RWPE2 (cell line): Measurements from ENCODE around the gene CCDC85C.
A peak's percentile ranks its signal among the peaks of the same experiment; 100 is the strongest.

Experiments
- ATAC-seq: fragments of 200-7000 bp; cut with Tn5 transposase; 3 replicates; pipeline ENCODE4 v1.9.1; 2021; ENCODE audit warnings: low read depth
- DNase-seq: peaks from one replicate; pipeline ENCODE4 v3.0.0-alpha.2; 2020; ENCODE audit warnings: low spot score
- H3K27ac ChIP-seq: fragments of 450-650 bp; 2 replicates; pipeline ENCODE4 v1.5.1; 2017; ENCODE audit warnings: mild to moderate bottlenecking; ENCODE audit not compliant: poor library complexity, severe bottlenecking
- H3K27me3 ChIP-seq: fragments of 250-450 bp; sonication (Bioruptor Pico); 2 replicates; pipeline ENCODE4 v1.5.1; 2021; ENCODE audit warnings: mild to moderate bottlenecking, moderate library complexity; ENCODE audit not compliant: insufficient read depth, poor library complexity, severe bottlenecking
- H3K36me3 ChIP-seq: fragments of 250-450 bp; sonication (Bioruptor Pico); 2 replicates; pipeline ENCODE4 v1.5.1; 2020; ENCODE audit warnings: low read depth, mild to moderate bottlenecking, moderate library complexity
- H3K4me1 ChIP-seq: fragments of 250-450 bp; sonication (Bioruptor Pico); 2 replicates; pipeline ENCODE4 v1.5.1; 2021; ENCODE audit warnings: mild to moderate bottlenecking, moderate library complexity; ENCODE audit not compliant: insufficient read depth, poor library complexity, severe bottlenecking
- H3K4me3 ChIP-seq: fragments of 250-450 bp; sonication (Bioruptor Pico); 2 replicates; pipeline ENCODE4 v1.5.1; 2021; ENCODE audit warnings: mild to moderate bottlenecking, moderate library complexity; ENCODE audit not compliant: severe bottlenecking
- H3K9me3 ChIP-seq: fragments of 250-450 bp; sonication (Bioruptor Pico); 2 replicates; pipeline ENCODE4 v1.5.1; 2021; ENCODE audit warnings: mild to moderate bottlenecking, moderate library complexity; ENCODE audit not compliant: severe bottlenecking
- TF ChIP-seq, protein P1 (sequence below): fragments of 450-650 bp; IDR thresholded peaks from one replicate; pipeline ENCODE4 v1.5.1; 2017; ENCODE audit warnings: mild to moderate bottlenecking, moderate library complexity; ENCODE audit not compliant: poor library complexity, severe bottlenecking

The CCDC85C gene

DNA sequence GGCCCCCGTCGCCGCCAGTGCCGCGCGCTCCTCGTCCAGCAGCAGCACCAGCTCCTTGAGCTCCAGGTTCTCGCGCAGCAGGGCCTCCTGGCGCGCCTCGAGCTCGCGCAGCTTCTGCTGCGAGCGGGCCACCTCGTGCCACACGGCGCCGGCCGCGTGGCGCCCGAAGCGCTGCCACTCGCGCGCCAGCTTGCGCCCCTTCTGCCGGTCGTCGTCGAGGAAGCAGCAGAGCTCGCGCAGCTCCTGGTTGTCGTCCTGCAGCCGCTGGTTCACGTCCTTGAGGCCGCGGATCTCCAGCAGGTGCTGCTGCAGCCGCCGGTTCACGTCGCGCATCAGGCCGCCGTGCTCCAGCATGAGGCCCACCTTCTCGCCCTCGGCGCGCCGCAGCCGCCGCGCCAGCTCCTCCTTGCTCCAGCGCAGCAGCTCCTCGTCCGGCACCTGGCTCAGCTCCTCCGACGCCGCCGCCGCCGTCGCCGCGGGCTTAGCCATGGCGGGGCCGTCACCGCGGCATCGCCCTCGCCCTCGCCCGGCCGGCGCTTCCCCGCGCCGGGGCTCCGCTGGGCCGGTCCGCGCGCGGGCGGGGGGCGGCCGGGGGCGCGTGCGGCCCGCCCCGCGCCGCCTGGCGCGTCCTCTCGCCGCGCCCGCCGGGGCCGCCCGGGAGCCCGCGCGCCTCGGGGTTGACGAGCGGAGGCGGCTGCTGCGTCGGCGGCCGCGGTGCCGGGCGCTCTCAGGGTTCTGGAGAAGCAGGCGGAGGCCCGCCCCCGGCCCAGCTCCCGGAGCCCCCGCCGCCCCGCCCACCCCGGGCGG is at the start of gene CCDC85C:
TSS of gene CCDC85C (minus strand) at position 737 of the 807 bp plus-strand sequence. CDS start at position 489, 248 bp downstream.
- TF ChIP-seq, protein P1, sequence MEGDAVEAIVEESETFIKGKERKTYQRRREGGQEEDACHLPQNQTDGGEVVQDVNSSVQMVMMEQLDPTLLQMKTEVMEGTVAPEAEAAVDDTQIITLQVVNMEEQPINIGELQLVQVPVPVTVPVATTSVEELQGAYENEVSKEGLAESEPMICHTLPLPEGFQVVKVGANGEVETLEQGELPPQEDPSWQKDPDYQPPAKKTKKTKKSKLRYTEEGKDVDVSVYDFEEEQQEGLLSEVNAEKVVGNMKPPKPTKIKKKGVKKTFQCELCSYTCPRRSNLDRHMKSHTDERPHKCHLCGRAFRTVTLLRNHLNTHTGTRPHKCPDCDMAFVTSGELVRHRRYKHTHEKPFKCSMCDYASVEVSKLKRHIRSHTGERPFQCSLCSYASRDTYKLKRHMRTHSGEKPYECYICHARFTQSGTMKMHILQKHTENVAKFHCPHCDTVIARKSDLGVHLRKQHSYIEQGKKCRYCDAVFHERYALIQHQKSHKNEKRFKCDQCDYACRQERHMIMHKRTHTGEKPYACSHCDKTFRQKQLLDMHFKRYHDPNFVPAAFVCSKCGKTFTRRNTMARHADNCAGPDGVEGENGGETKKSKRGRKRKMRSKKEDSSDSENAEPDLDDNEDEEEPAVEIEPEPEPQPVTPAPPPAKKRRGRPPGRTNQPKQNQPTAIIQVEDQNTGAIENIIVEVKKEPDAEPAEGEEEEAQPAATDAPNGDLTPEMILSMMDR = no peak
- ATAC-seq = no peak
- no peak for DNase-seq
- Histone ChIP-seq H3K4me1 (peaks cover 23% of the 10 kb centered on the region), H3K4me3 (peak within 1 kb of the TSS; percentile 68), H3K27me3 (no peaks in the 10 kb centered on the region), H3K27ac (peak within 1 kb of the TSS; percentile 87), H3K36me3 (peaks cover 11% of the 10 kb centered on the region), H3K9me3 (no peaks in the 10 kb centered on the region)

DNA sequence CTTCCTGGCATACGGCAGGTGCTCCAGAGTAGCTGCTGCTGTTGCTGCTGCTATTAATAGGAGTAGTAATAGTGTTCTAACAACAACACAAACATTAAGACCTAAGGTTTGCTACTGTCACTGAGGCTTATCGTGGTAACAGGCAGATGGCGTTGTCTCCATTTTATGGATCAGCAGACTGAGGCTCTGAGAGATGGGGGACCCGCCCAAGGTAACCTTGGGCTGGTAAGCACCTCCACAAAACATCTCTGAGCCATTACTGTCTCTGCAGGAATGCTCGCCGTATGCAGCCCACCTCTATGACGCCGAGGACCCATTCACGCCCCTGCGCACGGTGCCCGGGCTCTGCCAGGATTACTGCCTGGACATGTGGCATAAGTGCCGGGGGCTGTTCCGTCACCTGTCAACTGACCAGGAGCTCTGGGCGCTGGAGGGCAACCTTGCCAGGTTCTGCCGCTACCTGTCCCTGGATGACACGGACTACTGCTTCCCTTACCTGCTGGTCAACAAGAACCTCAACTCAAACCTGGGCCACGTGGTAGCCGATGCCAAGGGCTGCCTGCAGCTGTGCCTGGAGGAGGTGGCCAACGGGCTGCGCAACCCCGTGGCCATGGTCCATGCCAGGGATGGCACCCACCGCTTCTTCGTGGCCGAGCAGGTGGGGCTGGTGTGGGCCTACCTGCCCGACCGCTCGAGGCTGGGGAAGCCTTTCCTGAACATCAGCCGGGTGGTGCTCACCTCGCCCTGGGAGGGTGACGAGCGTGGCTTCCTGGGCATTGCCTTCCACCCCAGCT is 48.1 kb upstream of the CCDC85C start:
- Histone ChIP-seq H3K4me3 (no peak overlapping the region), H3K27ac (no peak overlapping the region), H3K4me1 (no peaks in the 10 kb centered on the region), H3K36me3 (no peaks in the 10 kb centered on the region), H3K9me3 (no peaks in the 10 kb centered on the region), H3K27me3 (peaks cover 3% of the 10 kb centered on the region)
- no peak for ATAC-seq
- TF ChIP-seq, protein P1 = no peak
- DNase-seq = no peak

DNA sequence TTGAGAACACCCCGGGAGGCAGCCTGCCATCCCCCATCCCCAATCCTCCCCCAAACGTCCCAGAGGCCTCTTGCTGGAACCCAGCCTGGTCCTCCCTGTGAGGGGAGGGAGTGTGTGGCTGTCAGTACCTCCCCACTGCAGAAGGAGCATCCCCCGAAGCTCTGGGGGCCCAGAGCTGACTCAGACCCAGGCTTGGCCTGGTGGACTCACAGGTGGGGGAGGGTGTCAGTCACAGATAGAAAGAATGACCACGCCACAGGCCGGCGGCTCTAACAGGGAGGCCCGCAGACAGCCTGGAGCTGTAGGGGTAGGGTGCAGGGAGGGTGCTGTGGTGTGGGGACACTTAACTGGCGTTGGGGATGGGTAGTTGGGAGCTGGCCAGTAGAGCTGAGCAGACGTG is 46.2 kb upstream of the CCDC85C start:
- TF ChIP-seq, protein P1 = no peak
- H3K27me3 ChIP-seq = no peaks in the 10 kb centered on the region
- DNase-seq = no peak
- no peaks in the 10 kb centered on the region for H3K4me1 ChIP-seq
- no peaks in the 10 kb centered on the region for H3K9me3 ChIP-seq
- no peak overlapping the region for H3K27ac ChIP-seq
- no peak for ATAC-seq
- H3K4me3 ChIP-seq = no peak overlapping the region
- H3K36me3 ChIP-seq = no peaks in the 10 kb centered on the region

DNA sequence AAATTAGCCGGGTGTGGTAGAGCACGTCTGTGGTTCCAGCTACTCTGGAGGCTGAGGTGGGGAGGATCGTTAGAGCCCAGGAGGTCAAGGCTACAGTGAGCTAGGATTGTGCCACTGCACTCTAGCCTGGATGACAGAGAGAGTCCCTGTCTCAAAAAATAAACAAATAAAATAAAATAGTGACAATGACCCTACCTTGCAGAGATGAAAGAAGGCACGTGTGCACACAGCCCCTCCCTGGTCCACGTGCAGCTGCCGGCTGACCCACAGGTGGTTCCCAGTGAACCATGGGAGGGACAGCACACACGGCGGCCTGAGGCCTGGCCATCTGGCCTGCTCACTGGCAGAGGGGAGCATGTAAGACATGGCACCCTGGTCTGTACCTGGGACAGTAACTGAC is 45.6 kb upstream of the CCDC85C start:
- no peaks in the 10 kb centered on the region for H3K27me3 ChIP-seq
- no peaks in the 10 kb centered on the region for H3K4me1 ChIP-seq
- TF ChIP-seq, protein P1 = no peak
- no peak for DNase-seq
- H3K27ac ChIP-seq = no peak overlapping the region
- H3K9me3 ChIP-seq = no peaks in the 10 kb centered on the region
- no peaks in the 10 kb centered on the region for H3K36me3 ChIP-seq
- ATAC-seq = no peak
- no peak overlapping the region for H3K4me3 ChIP-seq
